T-helper 1 cell treated with Interleukin-12 subunit alpha and Interleukin-12 subunit beta and Interleukin-4 antibody, amounts not matched to agents 30 ng/mL and 1 ng/mL, for 36 hours (primary cell): ENCODE measurements around the gene LARGE1. TPM values are rescaled to one million over a fixed set of nuclear protein-coding genes. Genes with fewer than 3 reads are reported as not detected.

ENCODE experiments used
- intact Hi-C: fragments of 100-400 bp; cut with micrococcal nuclease; formaldehyde crosslinking; loops from one replicate; pipeline ENCODE4 v1.15.1; 2024
- total RNA-seq: library from RNA; stranded (reverse); gene quantifications from 2 replicates; pipeline ENCODE4 v1.2.3, GENCODE V29; 2022

Gene LARGE1
- total RNA-seq, 1 donor from 2014 or later: 0.32 TPM

DNA sequence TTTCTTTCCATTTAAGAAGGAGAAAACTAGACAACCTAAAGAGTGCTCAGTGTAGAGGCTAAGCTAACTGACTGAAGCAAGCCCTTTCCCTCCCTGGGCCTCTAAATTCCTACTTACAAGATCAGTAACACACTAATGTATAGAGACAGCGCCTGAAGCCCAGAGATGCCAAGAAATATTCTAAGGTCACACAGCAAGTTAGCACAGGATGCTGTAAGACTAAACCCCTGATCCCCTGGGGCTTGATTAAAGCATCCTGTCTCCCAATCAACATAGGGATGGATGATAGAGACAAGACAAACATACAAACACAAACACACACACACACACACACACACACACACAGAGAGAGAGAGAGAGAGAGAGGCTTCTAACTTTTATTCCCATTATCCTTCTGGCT lies 5.6 kb downstream of the LARGE1 start:
- intact Hi-C loops: no loop called here

DNA sequence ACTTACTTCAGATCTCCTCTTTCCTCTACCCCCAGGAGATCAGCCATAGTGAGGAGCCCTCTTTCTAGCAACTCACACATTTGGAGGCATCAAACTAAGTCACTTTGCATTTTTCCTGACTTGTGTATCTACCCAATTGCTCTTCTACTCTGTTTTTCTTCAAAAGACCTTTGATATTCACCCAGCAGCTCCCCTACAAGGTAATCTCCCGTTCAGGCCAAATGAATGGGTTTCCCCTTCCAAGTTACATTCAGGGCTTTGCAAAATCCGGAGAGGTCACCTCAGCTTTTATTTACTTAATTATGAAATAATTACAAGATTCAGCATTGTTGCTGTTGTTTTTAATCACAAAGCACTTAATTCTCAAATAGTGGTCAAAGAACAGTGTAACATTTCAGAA lies 6.1 kb downstream of the LARGE1 start:
- intact Hi-C loops: no loop called here

DNA sequence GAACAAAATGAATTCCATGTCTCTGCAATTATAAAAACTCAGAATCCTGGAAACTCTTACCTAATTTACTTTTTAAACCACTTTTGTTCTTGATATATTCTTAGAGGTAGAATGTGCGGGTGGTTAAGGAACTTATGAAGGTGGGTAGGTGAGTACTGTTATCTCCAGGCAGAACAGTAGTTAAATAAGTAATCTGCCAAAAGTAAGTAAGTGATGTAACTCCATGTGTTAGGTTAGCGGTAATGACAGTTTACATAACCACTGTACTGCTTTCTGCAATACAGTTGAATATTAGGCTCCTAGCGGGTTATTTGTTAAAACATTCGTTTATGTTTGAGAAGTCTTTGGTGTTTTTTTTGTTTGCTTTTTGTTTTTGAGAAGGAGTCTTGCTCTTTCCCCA lies 7.1 kb downstream of the LARGE1 start:
- intact Hi-C loops: no loop called here

DNA sequence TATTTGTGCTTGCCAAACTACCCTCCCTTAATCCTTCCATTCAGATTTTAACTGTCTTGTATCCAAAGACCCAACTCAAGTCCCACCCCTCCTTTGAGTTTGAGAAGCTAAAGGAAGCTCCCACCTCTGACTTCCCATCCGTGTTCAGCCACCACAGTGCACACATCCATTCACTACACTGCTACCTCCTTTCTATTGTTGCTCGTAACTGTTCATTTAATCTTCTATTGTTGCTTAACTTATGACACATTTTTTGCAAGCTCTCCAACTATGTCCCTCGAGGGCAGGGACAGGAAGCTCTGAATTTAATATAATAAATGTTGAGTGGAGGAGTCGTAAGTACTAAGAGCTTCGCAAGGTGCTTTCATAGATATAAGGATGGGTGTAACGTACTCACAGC lies 10.4 kb downstream of the LARGE1 start:
- intact Hi-C loops: no loop called here

DNA sequence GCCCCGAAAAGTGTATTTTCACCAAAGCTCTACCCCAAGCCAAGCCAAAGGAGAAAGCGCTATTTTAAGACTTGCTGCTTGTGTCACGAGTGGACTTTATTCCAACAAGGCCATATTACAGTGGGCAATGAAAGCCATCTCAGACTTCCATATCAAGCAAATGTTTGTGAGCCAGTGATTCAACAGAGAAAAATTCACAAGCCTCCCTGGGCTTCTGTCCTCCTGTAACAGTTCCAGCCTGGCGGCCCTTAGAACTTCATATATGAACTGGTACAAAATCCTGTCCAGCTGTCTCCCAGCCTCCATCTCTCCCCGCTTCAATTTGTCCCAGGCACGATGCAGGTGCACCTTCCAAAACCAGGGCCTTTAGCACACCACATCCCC lies 11.2 kb downstream of the LARGE1 start:
- intact Hi-C loops: no loop called here

DNA sequence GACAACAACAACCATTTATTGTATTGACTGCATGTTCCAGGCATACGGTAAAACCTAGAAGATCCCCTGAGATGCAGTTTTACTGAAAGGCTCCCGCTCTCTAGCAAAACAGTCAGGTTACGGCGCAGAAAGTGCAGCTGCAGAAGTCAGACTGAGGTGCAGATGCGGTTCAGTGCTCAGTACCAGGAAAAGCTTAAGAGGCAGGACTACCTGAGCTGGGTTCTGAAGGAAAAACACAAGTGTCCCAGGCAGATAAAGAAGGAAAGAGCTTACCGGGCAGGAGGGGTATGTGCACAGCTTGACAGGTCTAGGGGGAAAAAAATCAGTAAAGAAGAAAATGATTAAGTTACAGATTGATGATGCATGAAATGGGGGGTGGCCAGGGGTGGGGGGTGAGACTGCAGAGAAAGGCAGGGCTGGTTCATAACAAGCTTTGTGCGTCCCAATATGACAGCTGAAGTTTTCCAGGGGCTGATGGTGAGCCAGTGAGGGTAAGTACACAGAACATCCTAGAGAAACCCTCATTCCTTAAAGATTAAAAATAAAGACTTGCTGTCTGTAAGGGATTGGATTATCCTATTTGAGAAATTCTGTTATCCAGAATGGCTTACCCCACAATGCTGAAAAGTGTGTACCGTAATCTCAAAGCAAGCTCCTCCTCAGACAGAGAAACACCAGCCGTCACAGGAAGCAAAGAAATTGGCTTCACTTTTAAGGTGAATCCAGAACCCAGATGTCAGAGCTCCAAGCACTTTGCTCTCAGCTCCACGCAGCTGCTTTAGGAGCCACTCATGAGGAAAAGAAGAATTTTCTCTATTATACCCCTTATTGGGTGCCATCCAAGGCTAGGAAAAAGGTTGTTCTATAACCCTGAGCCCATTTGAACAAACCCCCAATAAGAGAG lies 11.9 kb downstream of the LARGE1 start:
- intact Hi-C loops: no loop called here

DNA sequence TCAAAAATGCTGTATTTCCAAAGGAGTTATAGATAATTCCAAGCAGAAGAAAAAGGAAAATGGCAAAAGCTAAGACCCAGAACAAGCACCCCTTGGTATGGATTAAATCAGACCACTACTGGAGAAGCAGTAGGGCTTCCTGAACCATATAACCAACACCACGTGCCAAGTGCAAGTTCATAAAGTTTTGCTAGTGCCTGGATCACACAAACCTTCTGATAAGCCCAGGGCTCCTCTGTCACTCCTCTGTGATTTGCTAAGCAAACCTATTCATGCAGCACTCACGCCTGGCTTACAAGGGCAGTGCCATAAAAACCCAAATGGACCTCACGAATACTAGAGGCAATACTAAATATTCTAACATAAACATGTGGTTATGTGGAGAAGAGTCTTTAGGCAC lies 13.3 kb downstream of the LARGE1 start:
- intact Hi-C loops: no loop called here

DNA sequence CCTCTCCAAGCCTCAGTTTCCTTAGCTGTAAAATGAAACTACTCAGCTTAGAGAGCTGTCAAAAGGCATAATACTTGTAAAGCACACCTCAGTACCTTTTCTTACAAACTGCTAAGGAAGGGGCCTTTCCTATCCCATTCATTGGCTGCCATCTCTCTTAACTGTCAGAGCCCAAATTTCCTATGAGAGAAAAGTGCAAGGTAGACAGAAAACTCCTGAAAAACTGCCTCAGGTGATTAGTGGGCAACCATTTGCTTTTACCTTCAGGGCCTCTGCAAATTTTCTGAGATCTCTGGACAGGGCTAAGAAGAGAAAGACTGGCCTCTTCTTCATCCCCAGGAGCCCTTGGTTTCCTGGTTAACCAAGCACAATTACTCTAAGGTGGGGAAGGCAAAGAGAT lies 13.8 kb downstream of the LARGE1 start:
- intact Hi-C loops: no loop called here

DNA sequence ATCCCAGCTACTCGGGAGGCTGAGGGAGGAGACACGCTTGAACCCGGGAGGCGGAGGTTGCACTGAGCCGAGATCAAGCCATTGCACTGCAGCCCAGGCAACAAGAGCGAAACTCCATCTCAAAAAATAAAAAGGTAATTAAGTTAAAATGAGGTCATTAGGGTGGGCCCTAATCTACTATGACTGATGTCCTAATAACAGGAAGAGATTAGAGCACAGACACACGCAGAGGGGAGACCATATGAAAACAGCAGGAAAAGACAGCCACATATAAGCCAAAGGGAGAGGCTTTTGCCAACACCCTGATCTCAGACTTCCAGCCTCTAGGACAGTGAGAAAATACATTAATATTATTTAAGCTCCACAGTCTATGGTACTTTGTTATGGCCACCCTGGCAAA lies 17.3 kb downstream of the LARGE1 start:
- intact Hi-C loops: no loop called here

DNA sequence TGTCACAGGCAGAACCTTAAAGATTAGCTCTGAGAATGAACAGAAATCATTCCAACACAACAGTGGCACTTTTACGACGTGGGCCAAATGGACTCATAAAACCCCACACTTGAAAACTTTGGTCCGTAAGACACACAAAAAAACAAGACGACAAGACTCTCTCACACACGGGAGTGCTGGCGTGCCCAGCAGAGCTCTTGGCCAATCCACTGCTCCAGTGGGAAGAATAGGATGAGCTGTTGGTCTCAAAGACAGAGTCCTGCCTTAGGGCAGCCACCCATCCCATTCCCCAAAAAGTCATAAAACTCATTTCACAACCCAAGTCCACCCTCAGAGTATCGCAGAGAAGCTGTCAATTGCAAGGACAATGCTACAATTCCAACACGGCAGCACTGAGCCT lies 18.2 kb downstream of the LARGE1 start:
- intact Hi-C loops: no loop called here

DNA sequence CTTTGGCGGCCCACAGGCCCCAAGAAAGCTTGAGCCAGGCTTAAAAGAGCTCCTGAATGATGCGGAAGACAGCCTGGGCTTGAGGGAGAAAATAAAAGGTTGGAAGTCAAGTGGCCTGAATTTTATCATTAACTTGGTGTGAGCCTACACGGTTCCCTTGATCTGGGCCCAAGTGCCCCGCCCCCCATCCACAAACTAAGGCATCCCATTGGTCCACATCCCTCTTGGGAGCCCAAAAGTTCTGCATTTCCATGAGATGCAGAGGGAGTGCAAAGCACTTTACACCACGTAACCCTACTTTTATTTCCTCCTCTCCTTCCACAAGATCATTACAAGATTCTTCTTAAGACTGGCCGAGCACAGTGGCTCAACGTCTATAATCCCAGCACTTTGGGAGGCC lies 22.2 kb downstream of the LARGE1 start:
- intact Hi-C loops: no loop called here

DNA sequence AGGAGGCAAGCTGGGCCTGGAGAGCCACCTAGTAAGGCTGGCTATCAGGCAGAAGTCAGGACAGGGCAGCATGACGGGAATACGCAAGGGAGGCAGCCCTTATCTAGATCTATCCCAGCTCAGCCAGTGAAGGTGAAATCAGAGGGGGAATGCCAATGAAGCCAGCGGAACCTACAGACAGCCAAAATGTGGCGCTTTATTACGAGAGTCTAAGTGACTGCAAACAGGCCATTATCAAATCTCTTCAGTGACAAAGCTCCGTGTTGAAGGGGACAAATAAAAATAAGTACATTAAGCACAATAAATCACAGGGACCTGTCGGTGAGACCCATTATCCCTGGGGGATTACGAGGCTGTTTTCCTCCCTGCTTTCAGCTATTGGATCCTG lies 22.8 kb downstream of the LARGE1 start:
- intact Hi-C loops: no loop called here

DNA sequence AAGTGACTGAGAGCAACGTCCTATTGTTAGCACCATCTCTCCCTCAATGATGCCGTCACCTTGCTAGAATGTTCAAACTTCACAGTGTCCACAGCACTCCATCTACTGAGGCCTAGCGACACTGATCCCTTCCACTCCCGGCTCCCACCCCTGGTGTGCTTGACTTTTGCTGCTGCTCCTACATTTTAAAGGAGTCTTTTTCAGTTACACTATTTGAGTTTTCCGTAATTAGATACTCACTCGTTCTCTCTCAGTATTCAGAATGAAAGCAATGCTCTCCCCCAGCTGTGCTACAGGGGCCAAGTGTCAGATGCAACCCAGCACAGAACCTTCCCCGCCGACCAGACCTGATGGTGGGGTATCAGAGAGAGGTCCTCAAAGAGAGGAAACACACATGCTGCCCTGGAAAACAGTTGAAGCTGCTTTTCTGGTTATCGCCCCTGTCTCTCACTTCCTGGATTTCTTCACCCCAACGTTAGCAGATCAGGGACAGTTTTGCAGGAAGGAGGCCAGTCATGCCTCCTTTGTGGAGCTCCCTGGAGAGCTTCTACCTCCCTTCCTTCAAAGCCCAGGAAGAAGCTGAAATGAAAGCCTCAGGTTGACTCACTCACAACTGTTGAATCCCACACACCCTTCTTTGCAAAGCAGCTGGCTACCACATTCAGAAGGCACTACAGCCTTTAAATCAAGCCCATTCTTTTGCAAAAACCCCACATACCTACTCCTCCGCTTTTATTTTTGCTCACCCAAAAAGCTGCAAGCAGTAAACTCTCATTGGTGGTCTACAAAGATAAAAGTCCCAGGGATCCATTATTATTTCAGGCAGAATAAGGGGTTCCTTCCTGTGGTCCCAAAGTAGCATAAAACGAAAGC lies 23.5 kb downstream of the LARGE1 start:
- intact Hi-C loops: no loop called here

DNA sequence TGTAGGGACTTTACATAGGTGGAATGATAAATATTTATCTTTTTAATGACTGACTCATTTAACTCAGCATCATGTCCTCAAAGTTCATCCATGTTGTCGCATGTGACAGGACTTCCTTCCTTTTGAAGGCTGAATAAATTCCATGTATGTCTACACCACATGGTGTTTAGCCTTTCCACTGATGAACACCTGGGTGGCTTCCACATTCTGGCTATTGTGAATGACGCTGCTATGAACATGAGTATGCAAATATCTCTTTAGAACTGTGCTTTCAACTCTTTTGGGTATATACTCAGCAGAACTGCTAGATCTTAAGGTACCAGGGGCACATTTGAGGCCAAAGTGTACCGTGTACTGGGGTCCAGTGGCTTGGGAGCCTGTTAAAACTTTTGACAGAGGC lies 24.1 kb downstream of the LARGE1 start:
- intact Hi-C loops: no loop called here

DNA sequence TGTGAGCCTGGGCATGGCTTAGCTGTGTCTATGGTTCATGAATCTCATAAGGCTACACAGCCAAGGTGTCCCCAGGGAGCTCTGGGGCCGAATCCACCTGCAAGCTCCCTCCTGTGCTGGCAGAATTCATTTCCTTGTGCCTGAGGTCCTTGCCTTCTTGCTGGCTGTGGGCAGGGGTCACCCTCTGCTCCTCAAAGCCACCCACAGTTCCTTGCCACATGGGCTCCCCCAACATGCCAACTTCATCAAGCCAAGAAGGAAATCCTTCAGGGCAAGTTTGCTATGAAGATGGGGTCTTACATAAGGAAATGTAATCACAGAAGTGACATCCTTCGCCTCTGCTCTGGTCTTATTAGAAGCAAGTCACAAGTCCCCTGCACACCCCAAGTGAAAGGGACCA lies 24.8 kb downstream of the LARGE1 start:
- intact Hi-C loops: no loop called here

DNA sequence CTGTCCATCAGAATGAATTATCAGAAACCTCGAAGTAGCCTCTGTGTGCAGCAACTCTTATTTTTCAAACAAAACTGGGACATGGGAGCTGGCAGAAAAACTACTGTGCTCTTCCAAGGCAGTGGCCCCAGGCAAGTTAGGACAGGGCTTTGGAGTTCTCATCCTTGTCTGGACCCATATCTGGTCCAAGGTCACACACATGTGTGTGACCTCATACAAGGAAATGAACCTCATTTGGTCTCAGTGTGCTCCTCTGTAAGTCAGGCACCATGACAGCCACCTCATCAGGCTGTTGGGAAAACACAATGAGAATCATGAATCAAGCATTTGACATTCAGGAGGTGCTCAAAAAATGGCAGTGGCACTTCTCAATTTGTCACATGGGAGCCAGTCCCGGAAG lies 25.8 kb downstream of the LARGE1 start:
- intact Hi-C loops: no loop called here

DNA sequence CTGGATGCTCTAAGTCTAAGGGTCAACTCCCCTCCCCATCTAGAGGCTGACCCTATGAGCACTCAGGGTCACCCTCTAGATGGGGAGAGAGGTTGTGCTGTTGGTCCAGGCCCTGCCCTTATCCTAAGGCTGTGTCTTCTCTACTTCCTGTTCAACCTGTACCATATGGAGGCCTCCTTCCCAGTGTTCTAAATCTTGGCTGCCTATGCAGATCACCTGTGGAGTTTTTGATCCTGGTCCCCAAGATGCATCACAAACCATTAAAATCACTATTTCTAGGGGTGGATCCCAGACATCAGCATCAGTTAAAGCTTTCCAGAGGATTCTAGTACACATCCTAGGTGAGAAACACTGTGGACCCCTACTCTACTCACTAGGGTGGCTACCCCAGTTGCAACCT lies 26.2 kb downstream of the LARGE1 start:
- intact Hi-C loops: no loop called here

DNA sequence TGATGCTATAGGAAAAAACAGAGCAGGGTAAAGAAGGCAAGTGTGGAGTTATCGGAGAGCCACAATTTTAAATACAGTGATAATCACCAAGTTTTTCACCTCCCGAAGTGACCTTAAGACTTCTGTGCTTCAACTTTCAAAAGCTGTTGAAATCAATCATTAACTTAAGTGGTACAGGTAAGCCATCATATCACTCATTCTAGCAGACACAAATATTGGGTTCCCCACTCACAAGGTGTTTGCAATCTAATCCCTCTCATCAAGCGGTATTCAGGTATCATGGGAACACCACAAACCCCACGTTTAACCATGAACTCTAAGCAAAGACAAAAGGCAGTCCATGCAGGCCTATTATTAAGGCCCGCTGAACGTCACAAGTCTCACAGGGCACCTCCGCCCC lies 26.8 kb downstream of the LARGE1 start:
- intact Hi-C loops: no loop called here

DNA sequence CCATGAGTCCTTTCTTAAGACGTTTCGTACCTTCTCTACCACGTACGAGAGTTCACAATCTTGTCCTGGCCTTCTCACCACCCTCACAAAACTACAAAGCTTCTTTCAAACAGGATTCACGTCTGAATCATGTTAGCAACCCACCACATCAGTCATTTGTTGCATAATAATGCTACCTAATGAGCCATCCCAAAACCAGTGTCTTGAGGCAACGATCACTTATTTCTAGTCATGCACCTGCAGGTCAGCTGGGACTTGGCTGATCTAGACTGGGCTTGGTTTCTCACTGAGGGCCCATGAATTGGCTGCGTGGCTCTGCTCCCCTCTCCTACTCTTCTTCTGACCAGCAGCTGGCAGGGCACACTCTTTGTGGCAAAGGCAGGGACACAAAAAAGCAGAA lies 28.3 kb downstream of the LARGE1 start:
- intact Hi-C loops: no loop called here

DNA sequence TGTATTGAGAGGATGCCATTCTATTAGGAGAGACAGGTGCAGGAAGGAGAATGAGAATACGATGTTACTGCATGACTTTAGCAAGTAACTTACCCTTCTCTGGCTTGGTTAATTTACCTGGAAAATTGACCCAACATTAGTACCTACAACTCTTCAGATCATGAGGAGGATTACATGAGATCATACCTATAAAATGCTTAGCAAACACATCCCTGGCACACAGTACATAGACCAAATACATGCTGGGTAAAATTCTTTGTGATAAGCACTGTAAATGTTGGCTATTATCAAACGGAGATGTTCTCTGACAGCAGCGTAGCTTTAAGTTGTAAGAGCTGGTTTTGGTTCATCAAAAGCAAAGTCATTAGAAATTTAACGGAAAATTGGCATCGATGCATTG lies 28.8 kb downstream of the LARGE1 start:
- intact Hi-C loops: no loop called here

DNA sequence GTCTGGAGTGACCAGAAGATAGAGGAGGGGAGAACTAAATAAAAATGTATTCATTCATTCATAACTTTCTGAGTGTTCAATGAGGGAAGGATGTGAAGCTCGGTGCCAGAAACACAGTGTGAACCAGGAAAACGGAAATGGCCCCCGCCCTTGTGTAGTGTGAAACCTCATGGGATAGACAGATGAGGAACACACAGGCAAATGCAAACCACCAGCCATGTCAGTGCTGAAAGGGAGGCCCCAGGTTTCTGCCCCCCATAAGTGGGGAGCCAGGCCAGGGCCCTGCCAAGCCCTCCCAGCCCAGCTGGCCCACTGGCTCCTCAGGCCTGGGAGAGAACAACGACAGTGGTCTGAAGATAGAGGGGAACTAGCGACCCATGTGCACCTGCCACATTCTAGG lies 30.5 kb downstream of the LARGE1 start:
- intact Hi-C loops: no loop called here

DNA sequence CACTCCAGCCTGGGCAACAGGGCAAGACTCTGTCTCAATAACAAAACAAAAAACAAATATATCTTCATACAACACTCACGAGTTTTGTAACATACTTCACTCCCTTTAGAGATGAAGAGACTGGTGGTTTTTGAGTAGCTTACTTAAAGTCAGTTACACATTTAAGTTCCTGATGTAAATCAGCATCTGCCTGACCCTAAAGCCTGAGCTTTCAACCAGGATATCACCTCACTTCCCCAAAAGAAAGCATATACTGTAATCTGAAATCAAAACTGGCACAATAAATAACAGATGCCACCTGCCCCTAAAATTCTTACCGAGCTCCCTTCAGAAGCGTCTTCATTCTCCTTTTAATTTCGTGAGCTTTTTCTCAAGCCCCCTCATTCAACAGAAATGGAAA lies 31.5 kb downstream of the LARGE1 start:
- intact Hi-C loops: no loop called here

DNA sequence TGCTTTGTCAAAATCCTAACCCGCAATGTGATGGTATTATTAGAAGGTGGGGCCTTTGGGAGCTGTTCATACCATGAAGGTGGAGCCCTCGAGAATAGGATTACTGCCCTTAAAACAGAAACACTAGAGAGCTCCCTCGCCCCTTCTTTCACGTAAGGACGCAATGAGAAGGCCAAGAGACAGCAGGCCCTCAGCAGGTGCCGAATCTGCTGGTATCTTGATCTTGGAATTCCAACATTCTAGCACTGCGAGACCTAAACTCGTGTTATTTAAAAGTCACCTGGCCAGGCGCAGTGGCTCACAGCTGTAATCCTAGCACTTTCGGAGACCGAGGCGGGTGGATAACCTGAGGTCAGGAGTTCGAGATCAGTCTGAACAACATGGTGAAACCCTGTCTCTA lies 33.1 kb downstream of the LARGE1 start:
- intact Hi-C loops: no loop called here
